Liver (tissue), 9 donors: ENCODE results near the gene MBLAC1. TPM values are rescaled to one million over a fixed set of nuclear protein-coding genes. Genes with fewer than 3 reads are reported as not detected.

ENCODE experiments used
- DNase-seq: peaks from one replicate; pipeline ENCODE4 v3.0.0-alpha.2; 2017; ENCODE audit warnings: low spot score
- H3K27ac ChIP-seq, 2 donors: one replicate each; pipeline ENCODE4 v1.7.0; 2013; ENCODE audit warnings: inconsistent platforms in 2 of 2, low read length in 2 of 2, control low read depth in 1 of 2, low read depth in 1 of 2, mild to moderate bottlenecking in 1 of 2
- H3K27me3 ChIP-seq, 4 donors: one replicate each; pipeline versions ENCODE4 v1.6.1 to v1.7.0; 2013; ENCODE audit warnings: low read length in 3 of 4, inconsistent platforms in 1 of 4, mild to moderate bottlenecking in 1 of 4, moderate library complexity in 1 of 4; ENCODE audit not compliant: control insufficient read depth in 4 of 4, insufficient read depth in 4 of 4
- H3K36me3 ChIP-seq, 4 donors: one replicate each; pipeline versions ENCODE4 v1.6.1 to v1.7.0; 2013; ENCODE audit warnings: low read length in 3 of 4, mild to moderate bottlenecking in 3 of 4, low read depth in 1 of 4, moderate library complexity in 1 of 4; ENCODE audit not compliant: control insufficient read depth in 4 of 4, insufficient read depth in 3 of 4
- H3K4me1 ChIP-seq, 4 donors: one replicate each; pipeline versions ENCODE4 v1.6.1 to v1.7.0; 2013; ENCODE audit warnings: low read length in 3 of 4, mild to moderate bottlenecking in 3 of 4, moderate library complexity in 1 of 4; ENCODE audit not compliant: control insufficient read depth in 4 of 4, insufficient read depth in 4 of 4
- H3K4me3 ChIP-seq, 3 donors: one replicate each; pipeline versions ENCODE4 v1.6.1 to v1.7.0; 2013; ENCODE audit warnings: low read length in 3 of 3, control low read depth in 1 of 3, low read depth in 1 of 3, mild to moderate bottlenecking in 1 of 3
- H3K9ac ChIP-seq, 2 donors: one replicate each; pipeline ENCODE4 v1.7.0; 2013; ENCODE audit warnings: low read length in 2 of 2, mild to moderate bottlenecking in 2 of 2, moderate library complexity in 2 of 2, control low read depth in 1 of 2, low read depth in 1 of 2
- H3K9me3 ChIP-seq, 4 donors: one replicate each; pipeline versions ENCODE4 v1.6.1 to v1.7.0; 2013; ENCODE audit warnings: low read length in 3 of 4; ENCODE audit not compliant: control insufficient read depth in 4 of 4
- ATF3 ChIP-seq: IDR thresholded peaks from 2 replicates; pipeline ENCODE4 v1.6.1; 2016; ENCODE audit warnings: antibody characterized with exemption
- CTCF ChIP-seq: fragments of 150-350 bp; IDR thresholded peaks from 2 replicates; pipeline ENCODE4 v1.5.1; 2017; ENCODE audit warnings: improper control_type of control experiment, low read depth, low read length; ENCODE audit not compliant: missing input control
- EGR1 ChIP-seq, 2 donors: IDR thresholded peaks; 2 replicates each; pipeline ENCODE4 v1.6.1; 2016 to 2018; ENCODE audit warnings: antibody characterized with exemption in 2 of 2, low read depth in 2 of 2
- FOXA1 ChIP-seq: IDR thresholded peaks from 2 replicates; pipeline ENCODE4 v1.6.1; 2016; ENCODE audit warnings: antibody characterized with exemption
- FOXA2 ChIP-seq: IDR thresholded peaks from 2 replicates; pipeline ENCODE4 v1.6.1; 2016; ENCODE audit warnings: antibody characterized with exemption
- GABPA ChIP-seq, 2 donors: IDR thresholded peaks in 1 of 2; conservative IDR thresholded peaks in 1 of 2; 2 replicates each; pipeline ENCODE4 v1.6.1; 2016; ENCODE audit warnings: antibody characterized with exemption in 2 of 2, mild to moderate bottlenecking in 1 of 2, moderate library complexity in 1 of 2
- HNF4G ChIP-seq: IDR thresholded peaks from 2 replicates; pipeline ENCODE4 v1.6.1; 2016; ENCODE audit warnings: antibody characterized with exemption
- JUND ChIP-seq, 2 donors: IDR thresholded peaks; 2 replicates each; pipeline ENCODE4 v1.6.1; 2016; ENCODE audit warnings: antibody characterized with exemption in 2 of 2
- MAX ChIP-seq: IDR thresholded peaks from 2 replicates; pipeline ENCODE4 v1.6.1; 2016; ENCODE audit warnings: antibody characterized with exemption
- NR2F2 ChIP-seq: IDR thresholded peaks from 2 replicates; pipeline ENCODE4 v1.6.1; 2016; ENCODE audit warnings: antibody characterized with exemption
- REST ChIP-seq: IDR thresholded peaks from 2 replicates; pipeline ENCODE4 v1.6.1; 2016; ENCODE audit warnings: antibody characterized with exemption, mild to moderate bottlenecking
- RXRA ChIP-seq, 2 donors: IDR thresholded peaks; 2 replicates each; pipeline ENCODE4 v1.6.1; 2017 to 2018; ENCODE audit warnings: antibody characterized with exemption in 2 of 2, mild to moderate bottlenecking in 1 of 2
- SP1 ChIP-seq: IDR thresholded peaks from 2 replicates; pipeline ENCODE4 v1.6.1; 2018; ENCODE audit warnings: antibody characterized with exemption, mild to moderate bottlenecking
- TAF1 ChIP-seq: conservative IDR thresholded peaks from 2 replicates; pipeline ENCODE4 v1.6.1; 2016; ENCODE audit warnings: antibody characterized with exemption, mild to moderate bottlenecking
- YY1 ChIP-seq: IDR thresholded peaks from 2 replicates; pipeline ENCODE4 v1.6.1; 2016; ENCODE audit warnings: antibody characterized with exemption, mild to moderate bottlenecking
- ZBTB33 ChIP-seq: IDR thresholded peaks from 2 replicates; pipeline ENCODE4 v1.6.1; 2016; ENCODE audit warnings: antibody characterized with exemption
- WGBS: extraction: QIAGEN DNeasy Blood & Tissue Kit; methylation state at CpG from one replicate; pipeline ENCODE4 v1.1.7; 2013; 5-methylcytosine and 5-hydroxymethylcytosine counted together
- polyA plus RNA-seq, 2 donors: library from polyadenylated mRNA; stranded (reverse) in 1 of 2; unstranded in 1 of 2; fragments of 200-250 nt in 1 of 2; fragments of >200 nt in 1 of 2; fragmentation: Nextera tagmentation in 1 of 2; extraction: Ambion mirVana in 1 of 2; gene quantifications; one replicate each; pipeline versions ENCODE4 v1.2.1 to v1.2.3, GENCODE V29; 2013 to 2015
- total RNA-seq, 2 donors: library from RNA; depleted of rRNA; stranded (reverse); fragments of >200 nt; gene quantifications; one replicate each; pipeline ENCODE4 v1.2.3, GENCODE V29; 2014
- donor health status: healthy.
- donor health status: healthy.
- donor health status: healthy.
- donor health status: healthy.
- donor health status: healthy.

MBLAC1 gene
- total and polyA plus RNA-seq, 4 donors, result 1.0 to 1.4 (median 1.3) TPM

- no peaks in the 10 kb centered on the region for H3K27me3 ChIP-seq
- peak overlapping the region; percentile 80 to 90 (median 88) for H3K4me3 ChIP-seq
- DNase-seq, result no peak
- no peak for TF ChIP-seq ATF3
- TF ChIP-seq HNF4G, result no peak
- TF ChIP-seq YY1, result no peak
- TF ChIP-seq FOXA1, result no peak
- no peak for TF ChIP-seq TAF1
- TF ChIP-seq GABPA (IDR thresholded peaks at IDR 0.05 in 1 of 2, conservative IDR thresholded peaks at IDR 0.05 in 1 of 2), result no peak
- no peak for TF ChIP-seq ZBTB33
- TF ChIP-seq FOXA2, result no peak
- TF ChIP-seq JUND (IDR thresholded peaks at IDR 0.05), result no peak
- TF ChIP-seq RXRA (IDR thresholded peaks at IDR 0.05), result no peak
- TF ChIP-seq EGR1 (IDR thresholded peaks at IDR 0.05; ENCODE audit: low read depth in 2 of 2), result no peak
- TF ChIP-seq NR2F2, result no peak
- no peak for TF ChIP-seq SP1
- peaks cover 9 to 30% (median 17%) of the 10 kb centered on the region in 4 donors for H3K4me1 ChIP-seq
- 15% methylated on average over 29 of the region's 29 CpGs for WGBS
- no peaks in the 10 kb centered on the region for H3K9me3 ChIP-seq
- H3K27ac ChIP-seq, result peak overlapping the region; percentile 96 to 99
- H3K36me3 ChIP-seq, result no peaks in the 10 kb centered on the region
- H3K9ac ChIP-seq, result peak overlapping the region; percentile 80 to 88
Observed at GRCh38 chr7:100126239-100126930, 382 bp upstream of the MBLAC1 start.

GRCh38 chr7:100127866-100128636 lies 1.3 kb downstream of the MBLAC1 start:
- WGBS, result 13% methylated on average over 37 of the region's 37 CpGs
- TF ChIP-seq REST (no peak), GABPA (IDR thresholded peaks at IDR 0.05 in 1 of 2, conservative IDR thresholded peaks at IDR 0.05 in 1 of 2) (no peak), EGR1 (IDR thresholded peaks at IDR 0.05; ENCODE audit: low read depth in 2 of 2) (no peak), JUND (IDR thresholded peaks at IDR 0.05) (no peak), MAX (no peak), YY1 (no peak), ZBTB33 (no peak), CTCF (no peak), ATF3 (no peak), NR2F2 (no peak), FOXA2 (no peak)
- DNase-seq, result peak; percentile 62

More at GRCh38 chr7:100127866-100128636, 1.3 kb downstream of the MBLAC1 start:
- Histone ChIP-seq H3K27me3 (no peaks in the 10 kb centered on the region), H3K27ac (peak overlapping the region; percentile 4 to 99), H3K4me1 (peaks cover 9 to 39% (median 19%) of the 10 kb centered on the region in 4 donors), H3K9ac (peak overlapping the region in 1 of 2 donors; percentile 78), H3K4me3 (peak overlapping the region in 2 of 3 donors; percentile 88 to 90), H3K9me3 (no peaks in the 10 kb centered on the region), H3K36me3 (no peaks in the 10 kb centered on the region)
